Endodermal cell (in vitro differentiated cells): ENCODE data around the gene USH1C. TPM values are rescaled to one million over a fixed set of nuclear protein-coding genes. Genes with fewer than 3 reads are reported as not detected.

Experiments
- DNase-seq: peaks from one replicate; pipeline ENCODE4 v3.0.0-alpha.2; 2017
- H3K27ac ChIP-seq: 2 replicates; pipeline ENCODE4 v1.5.1; 2013; ENCODE audit warnings: mild to moderate bottlenecking, low read depth, low read length, moderate library complexity
- H3K27me3 ChIP-seq: 2 replicates; pipeline ENCODE4 v1.6.1; 2013; ENCODE audit warnings: mild to moderate bottlenecking, low read length, moderate library complexity; ENCODE audit not compliant: insufficient read depth, control insufficient read depth, poor library complexity, severe bottlenecking
- H3K36me3 ChIP-seq: 2 replicates; pipeline ENCODE4 v1.7.0; 2013; ENCODE audit warnings: mild to moderate bottlenecking, low read length, moderate library complexity; ENCODE audit not compliant: control insufficient read depth, insufficient read depth
- H3K4me1 ChIP-seq: one replicate; pipeline ENCODE4 v1.7.0; 2013; ENCODE audit warnings: low read length; ENCODE audit not compliant: control insufficient read depth, insufficient read depth
- H3K4me3 ChIP-seq: 2 replicates; pipeline ENCODE4 v1.5.1; 2013; ENCODE audit warnings: mild to moderate bottlenecking, low read length, moderate library complexity
- H3K9ac ChIP-seq: 2 replicates; pipeline ENCODE4 v1.6.1; 2013; ENCODE audit warnings: mild to moderate bottlenecking, low read length, moderate library complexity; ENCODE audit not compliant: poor library complexity, severe bottlenecking; ENCODE audit errors: extremely low read depth
- H3K9me3 ChIP-seq: 2 replicates; pipeline ENCODE4 v1.6.1; 2013; ENCODE audit warnings: mild to moderate bottlenecking, low read length, moderate library complexity; ENCODE audit not compliant: control insufficient read depth
- H3K27ac Mint-ChIP-seq: 2 replicates; pipeline ENCODE4 v1.8.0; 2020; ENCODE audit warnings: mixed read lengths
- H3K27me3 Mint-ChIP-seq: 2 replicates; pipeline ENCODE4 v1.8.0; 2021; ENCODE audit warnings: mild to moderate bottlenecking, mixed read lengths; ENCODE audit not compliant: insufficient read depth
- H3K36me3 Mint-ChIP-seq: 2 replicates; pipeline ENCODE4 v1.8.0; 2020; ENCODE audit warnings: low read depth, mixed read lengths
- H3K4me1 Mint-ChIP-seq: 2 replicates; pipeline ENCODE4 v1.8.0; 2020; ENCODE audit warnings: mixed read lengths
- H3K4me3 Mint-ChIP-seq: 2 replicates; pipeline ENCODE4 v1.8.0; 2020; ENCODE audit warnings: mild to moderate bottlenecking, moderate library complexity, mixed read lengths
- H3K9me3 Mint-ChIP-seq: 2 replicates; pipeline ENCODE4 v1.8.0; 2020; ENCODE audit warnings: mild to moderate bottlenecking, mixed read lengths
- CTCF ChIP-seq: fragments of 200-600 bp; sonication (generic); conservative IDR thresholded peaks from 2 replicates; pipeline ENCODE4 v1.5.0; 2021; ENCODE audit warnings: antibody characterized with exemption, mild to moderate bottlenecking
- WGBS, 2 experiments: methylation state at CpG; one replicate each; pipeline versions ENCODE4 v1.1.5 to v1.1.7; 2013; ENCODE audit warnings: missing lambda C conversion rate in 2 of 2, mixed read lengths in 1 of 2; ENCODE audit not compliant: insufficient coverage in 1 of 2, insufficient read length in 1 of 2; 5-methylcytosine and 5-hydroxymethylcytosine counted together
- total RNA-seq, 2 donors: library from RNA; stranded (reverse); fragmentation: NEBNext Ultra II Directional in 1 of 2; extraction: Animal tissue kit (Norgen Biotek cat#: 25700) in 1 of 2; gene quantifications; 2 replicates in 1 of 2; 3 replicates in 1 of 2; pipeline ENCODE4 v1.2.1, GENCODE V29; 2021

USH1C gene
- total RNA-seq, 2 donors from 2014 or later = 1.5 to 2.8 TPM

GRCh38 chr11:17561526-17561925 lies 17.3 kb upstream of the USH1C start:
- H3K4me3 ChIP-seq = no peak overlapping the region
- Mint-ChIP-seq H3K27me3 (peaks cover 58% of the 10 kb centered on the region), H3K9me3 (no peaks in the 10 kb centered on the region), H3K36me3 (no peaks in the 10 kb centered on the region), H3K4me1 (peaks cover 17% of the 10 kb centered on the region), H3K4me3 (no peak overlapping the region), H3K27ac (no peak overlapping the region)
- H3K36me3 ChIP-seq = no peaks in the 10 kb centered on the region
- H3K9me3 ChIP-seq = no peaks in the 10 kb centered on the region
- no peak overlapping the region for H3K9ac ChIP-seq
- WGBS, 2 experiments = 90 to 91% methylated on average over 4 to 9 of the region's 9 CpGs
- peak; percentile 42 for DNase-seq
- peaks cover 51% of the 10 kb centered on the region for H3K27me3 ChIP-seq
- no peak for TF ChIP-seq CTCF
- no peak overlapping the region for H3K27ac ChIP-seq
- peaks cover 3% of the 10 kb centered on the region for H3K4me1 ChIP-seq

GRCh38 chr11:17561111-17561415 lies 16.8 kb upstream of the USH1C start:
- no peaks in the 10 kb centered on the region for H3K9me3 ChIP-seq
- H3K4me3 ChIP-seq = no peak overlapping the region
- peaks cover 55% of the 10 kb centered on the region for H3K27me3 ChIP-seq
- Mint-ChIP-seq H3K9me3 (no peaks in the 10 kb centered on the region), H3K27ac (no peak overlapping the region), H3K36me3 (no peaks in the 10 kb centered on the region), H3K27me3 (peaks cover 63% of the 10 kb centered on the region), H3K4me3 (no peak overlapping the region), H3K4me1 (peaks cover 17% of the 10 kb centered on the region)
- H3K36me3 ChIP-seq = no peaks in the 10 kb centered on the region
- TF ChIP-seq CTCF = no peak
- DNase-seq = no peak
- 89 to 100% methylated on average over 1 to 4 of the region's 4 CpGs for WGBS, 2 experiments
- H3K4me1 ChIP-seq = peaks cover 3% of the 10 kb centered on the region
- no peak overlapping the region for H3K27ac ChIP-seq
- no peak overlapping the region for H3K9ac ChIP-seq

GRCh38 chr11:17560281-17561110 lies 16.3 kb upstream of the USH1C start:
- Mint-ChIP-seq H3K4me3 (no peak overlapping the region), H3K4me1 (peaks cover 17% of the 10 kb centered on the region), H3K27ac (no peak overlapping the region), H3K36me3 (no peaks in the 10 kb centered on the region), H3K27me3 (peaks cover 68% of the 10 kb centered on the region), H3K9me3 (no peaks in the 10 kb centered on the region)
- peak; percentile 58 for DNase-seq
- Histone ChIP-seq H3K9ac (no peak overlapping the region), H3K9me3 (no peaks in the 10 kb centered on the region), H3K4me3 (no peak overlapping the region), H3K27ac (no peak overlapping the region), H3K36me3 (no peaks in the 10 kb centered on the region), H3K27me3 (peaks cover 61% of the 10 kb centered on the region), H3K4me1 (peaks cover 3% of the 10 kb centered on the region)
- 74 to 88% methylated on average over 9 to 12 of the region's 12 CpGs for WGBS, 2 experiments
- no peak for TF ChIP-seq CTCF
